ENCODE results near the gene HMGB2. TPM values are rescaled to one million over a fixed set of nuclear protein-coding genes. Genes with fewer than 3 reads are reported as not detected.

Gene HMGB2
- polyA plus RNA-seq, 3 donors = 334 to 408 (median 340) TPM

DNA sequence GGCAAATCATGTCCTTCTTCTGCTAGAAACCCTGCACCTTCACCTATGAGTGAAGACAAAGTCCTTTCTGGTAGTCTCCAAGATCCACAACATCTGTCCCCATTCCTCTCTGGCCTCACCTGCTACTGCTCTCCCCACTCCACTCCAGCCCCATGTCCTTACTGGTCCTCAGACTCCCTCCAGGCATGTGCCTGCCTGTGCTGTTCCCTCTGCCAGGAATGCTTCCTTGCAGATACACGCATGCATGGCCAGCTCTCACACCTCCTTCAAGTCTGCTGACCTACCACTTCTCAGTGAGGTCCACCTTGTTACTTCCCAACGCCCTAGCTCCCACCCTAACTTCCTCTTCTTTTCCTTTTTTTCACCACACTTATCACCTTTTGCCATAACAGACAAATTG is 18.1 kb downstream of the HMGB2 start:
- DNase-seq = no peak

DNA sequence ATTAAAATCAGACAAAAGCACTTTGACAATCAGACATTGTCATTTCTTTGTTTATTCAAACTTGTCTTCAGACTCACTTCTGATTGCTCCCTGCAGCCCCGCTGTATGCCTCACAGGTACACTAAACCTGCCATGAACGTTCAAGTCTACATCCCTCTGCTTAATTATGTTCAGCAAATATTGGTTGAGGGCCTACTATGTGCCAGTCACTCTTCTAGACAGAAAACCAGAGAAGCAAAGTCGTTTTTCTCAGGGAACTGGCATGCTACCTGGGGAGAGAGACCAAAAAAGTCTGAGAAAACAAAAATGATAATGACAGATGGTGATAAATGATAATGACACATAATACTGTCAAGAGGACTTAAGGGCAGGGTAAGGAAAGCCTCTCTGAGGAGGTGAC is 19.4 kb downstream of the HMGB2 start:
- DNase-seq = no peak

DNA sequence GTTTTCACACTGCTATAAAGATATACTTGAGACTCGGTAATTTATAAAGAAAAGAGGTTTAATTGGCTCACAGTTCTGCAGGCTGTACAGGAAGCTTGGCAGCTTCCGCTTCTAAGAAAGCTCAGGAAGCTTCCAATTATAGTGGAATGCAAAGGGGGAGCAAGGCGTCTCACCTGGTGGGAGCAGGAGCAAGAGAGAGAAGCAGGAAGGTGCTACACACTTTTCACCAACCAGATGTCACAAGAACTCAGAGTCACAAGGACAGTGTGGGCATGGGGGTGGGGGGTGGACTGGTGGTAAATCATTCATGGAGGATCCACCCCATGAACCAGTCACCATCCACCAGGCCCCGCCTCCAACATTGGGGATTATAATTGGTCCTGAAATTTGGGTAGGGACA is 22.8 kb downstream of the HMGB2 start:
- DNase-seq = no peak

DNA sequence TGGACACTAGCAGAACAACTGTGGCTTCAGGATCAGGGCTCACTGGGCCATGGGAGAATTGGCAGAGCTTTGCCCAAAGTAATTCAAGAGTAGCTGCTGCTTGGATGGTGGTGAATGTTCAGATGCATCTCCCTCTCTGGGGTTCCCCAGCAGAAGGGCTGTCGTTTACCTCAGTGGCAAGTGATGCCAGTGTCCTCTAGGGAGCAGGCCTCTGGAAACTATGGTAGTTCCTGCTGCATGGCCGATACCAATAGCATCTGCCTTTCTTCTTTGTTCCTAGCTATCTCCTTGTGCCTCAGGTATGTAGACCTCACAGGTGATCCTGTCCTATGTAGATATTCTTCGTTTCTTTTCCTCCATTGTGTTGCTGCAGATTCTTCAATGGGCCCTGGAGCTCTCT is 26.4 kb downstream of the HMGB2 start:
- no peak for DNase-seq

DNA sequence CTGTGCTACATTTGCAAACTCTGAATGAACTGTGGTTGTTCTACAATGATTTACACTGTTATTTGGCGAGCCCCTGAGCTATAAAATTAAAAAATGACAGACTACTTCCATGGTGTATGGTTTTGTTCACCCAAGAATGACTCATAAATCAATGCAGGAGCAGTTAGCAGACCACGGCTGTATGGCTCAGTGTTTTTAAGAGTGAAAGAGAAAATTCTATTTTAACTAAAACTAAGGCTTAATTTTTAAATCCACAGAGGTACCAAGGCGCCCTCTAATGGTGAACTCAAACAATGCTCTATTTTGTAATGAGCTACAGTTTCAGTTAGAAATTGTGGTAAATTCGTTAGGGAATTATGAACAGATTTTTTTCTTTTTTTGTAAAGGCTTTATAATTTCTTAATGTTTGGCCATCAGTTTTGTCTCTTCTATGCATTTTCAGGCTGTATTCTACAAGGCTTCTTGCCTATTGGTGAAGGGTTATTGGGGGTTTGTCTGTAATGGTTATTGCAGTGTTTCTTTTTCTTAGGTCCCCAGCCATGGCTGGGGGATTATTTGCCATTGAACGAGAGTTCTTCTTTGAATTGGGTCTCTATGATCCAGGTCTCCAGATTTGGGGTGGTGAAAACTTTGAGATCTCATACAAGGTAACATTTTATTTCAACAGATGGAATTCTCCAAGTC is 32.5 kb downstream of the HMGB2 start:
- DNase-seq = peak; percentile 45

DNA sequence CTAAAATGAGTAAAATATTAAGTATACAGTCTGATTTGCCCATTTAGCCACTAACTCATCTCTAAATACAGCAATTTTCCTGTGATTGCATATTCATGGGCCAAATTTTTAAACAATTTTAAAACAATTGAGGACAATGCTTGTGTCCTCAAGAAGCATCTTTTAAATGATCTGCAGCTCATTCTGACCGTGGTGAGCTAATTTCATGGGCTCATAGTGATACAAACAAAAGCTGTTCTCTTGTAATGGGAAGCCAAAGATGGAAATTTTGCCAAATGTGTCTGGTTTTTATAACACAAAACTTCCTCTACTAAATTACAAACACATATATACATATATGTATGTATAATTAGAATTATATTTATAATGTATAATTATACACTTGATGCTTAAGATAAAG is 39.7 kb downstream of the HMGB2 start:
- DNase-seq = no peak

DNA sequence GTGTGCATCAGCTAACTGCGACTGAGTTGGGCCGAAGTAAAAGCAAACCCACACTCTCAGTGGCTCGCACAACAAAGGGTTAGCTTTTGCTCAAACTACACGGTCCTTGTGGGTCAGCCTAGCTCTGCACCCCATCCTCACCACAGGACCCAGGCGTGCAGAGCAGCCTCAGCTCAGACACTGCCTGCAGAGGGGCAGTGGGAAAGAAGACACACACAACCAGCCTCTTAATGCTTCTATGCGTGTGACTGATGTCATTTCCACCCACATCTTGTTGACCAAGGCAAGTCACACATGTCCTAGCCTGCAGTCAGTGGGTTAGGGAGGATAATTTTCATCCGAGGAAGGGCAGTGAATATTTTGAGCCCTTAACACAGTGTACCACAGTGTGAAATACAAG is 40.5 kb downstream of the HMGB2 start:
- no peak for DNase-seq

DNA sequence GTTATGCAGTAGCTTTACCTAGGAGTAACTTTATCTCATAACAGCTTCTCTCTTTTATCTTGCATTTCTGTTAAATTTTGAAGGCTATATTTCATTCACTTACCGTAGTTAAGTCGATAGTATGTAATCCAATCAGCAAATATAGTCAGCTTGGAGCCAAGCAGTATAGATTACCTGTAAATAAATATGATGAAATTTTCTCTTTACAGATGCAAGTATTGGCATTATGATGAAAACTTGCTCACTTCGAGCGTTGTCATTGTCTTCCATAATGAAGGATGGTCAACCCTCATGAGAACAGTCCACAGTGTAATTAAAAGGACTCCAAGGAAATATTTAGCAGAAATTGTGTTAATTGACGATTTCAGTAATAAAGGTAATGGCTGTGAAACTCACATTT is 42.3 kb downstream of the HMGB2 start:
- DNase-seq = no peak

DNA sequence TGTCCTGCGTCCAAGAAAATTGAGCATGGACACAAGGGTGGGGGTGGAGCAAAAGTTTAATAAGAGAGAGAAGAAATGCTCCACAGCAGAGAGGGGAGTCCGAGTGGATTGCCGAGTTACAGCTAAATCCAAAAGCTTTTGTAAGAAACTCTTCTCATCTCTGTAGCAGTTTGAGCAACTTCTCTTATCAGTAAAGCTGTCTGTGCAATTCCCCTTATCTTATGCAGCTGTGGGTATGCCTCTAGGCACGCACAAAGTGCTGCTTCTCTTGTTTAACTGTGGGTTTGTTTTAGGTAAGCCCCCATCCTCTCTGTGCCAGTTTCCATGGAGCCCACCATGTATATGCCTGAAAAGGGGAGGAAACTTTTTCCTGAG is 44.8 kb downstream of the HMGB2 start:
- DNase-seq = no peak

DNA sequence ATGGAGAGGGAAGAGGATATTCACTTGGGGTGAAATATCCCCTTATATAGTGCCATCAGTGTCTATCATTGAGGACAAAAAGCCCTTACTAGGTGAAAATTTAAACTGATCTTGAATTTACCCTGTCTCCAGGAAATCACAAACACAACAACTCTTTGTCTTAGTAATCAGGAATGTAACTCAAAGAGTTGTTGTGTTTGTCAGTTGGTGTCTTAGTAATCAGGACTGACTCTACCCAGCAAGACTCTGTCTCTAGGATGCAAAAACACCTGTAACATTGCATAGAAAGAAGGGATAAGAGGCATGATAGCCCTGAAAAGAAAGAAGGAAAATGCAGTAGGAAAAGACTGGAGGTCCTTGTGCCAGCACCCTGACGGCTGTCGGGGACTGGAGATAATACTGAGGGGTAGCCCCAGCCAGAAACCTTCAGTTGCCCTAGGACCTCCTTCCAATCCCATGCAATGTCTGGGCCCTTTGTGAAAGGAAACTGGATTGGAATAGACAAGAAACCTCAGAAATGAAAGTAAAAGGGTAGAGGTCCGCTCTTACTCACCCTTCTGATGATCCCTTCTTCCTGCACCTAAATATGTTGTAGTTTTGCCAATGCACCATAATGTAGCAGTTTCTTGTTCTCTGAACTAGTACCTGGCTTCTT is 45.3 kb downstream of the HMGB2 start:
- no peak for DNase-seq

DNA sequence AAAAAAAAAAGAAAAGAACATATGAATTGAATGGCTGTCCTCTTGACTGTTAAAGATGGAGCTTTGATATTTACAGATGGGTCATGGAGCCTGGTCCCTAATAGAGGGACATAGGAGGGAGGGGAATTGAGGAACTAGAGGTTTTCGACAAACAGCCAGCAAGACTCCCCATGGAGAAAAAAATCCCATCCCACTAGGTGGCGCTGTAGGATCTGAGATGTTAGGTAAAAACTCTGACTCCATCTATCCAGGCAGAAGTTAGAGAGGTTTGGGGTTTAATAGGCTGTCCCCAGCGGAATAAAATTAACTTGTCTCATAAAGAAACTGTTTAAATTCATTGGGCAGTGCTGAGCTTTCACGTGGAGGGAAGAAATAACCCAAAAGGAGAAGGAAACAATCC is 45.9 kb downstream of the HMGB2 start:
- DNase-seq = peak; percentile 14

DNA sequence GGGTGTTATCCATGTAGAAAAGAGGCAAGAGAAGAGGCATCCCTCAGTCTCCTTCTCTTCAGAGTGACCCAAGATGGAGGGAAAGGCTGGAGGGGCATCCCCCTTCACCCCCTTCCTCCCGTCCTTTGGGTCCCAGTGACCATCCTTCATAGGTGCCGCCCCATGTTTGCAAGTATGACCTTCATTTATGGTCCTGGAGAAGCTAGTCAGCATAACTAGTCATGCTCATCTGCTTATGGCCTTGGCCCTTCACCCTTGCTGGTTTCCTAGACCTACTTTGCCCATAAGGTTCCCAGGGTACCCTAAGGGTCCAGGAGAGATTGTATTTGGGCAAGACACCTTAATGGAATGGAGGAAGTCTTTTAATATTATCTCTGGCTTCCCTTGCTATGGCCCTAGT is 46.7 kb downstream of the HMGB2 start:
- no peak for DNase-seq

DNA sequence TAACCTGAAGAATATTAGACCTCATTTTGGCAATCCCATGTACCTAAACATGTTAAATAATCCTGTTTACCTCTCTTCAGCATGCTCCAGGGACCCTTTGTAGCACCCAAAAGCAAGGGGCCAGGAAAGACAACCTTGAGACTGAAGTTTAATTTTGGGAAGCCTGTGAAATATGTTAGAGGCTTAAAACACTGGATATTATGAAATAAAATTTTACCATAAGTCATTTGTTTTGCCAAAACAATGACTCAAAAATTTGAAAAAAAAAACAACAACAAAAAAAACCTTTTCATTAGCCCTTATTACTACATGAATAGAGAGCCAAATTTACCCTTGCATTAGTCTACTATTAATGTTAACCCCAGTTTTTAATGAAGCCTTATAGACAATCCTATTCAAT is 49.7 kb downstream of the HMGB2 start:
- DNase-seq = no peak

DNA sequence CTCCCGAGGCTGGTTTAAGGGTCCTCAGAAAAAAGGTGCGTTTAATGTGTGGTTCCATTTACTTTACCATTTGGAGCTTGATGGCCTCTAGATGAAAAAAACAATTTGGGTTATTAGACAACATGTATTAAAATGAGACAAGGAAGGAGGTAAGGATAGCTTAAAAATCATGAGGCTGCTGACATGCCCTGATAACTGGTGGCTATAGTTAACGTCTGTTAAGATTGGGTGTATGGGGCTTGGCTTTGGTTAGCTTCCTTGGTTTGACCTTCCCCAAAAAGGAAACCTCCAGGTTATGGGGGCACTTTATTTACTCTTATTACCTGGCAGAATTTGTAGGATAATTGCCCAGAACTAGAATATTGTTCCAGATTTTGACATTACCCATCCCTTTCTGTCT is 51.5 kb downstream of the HMGB2 start:
- DNase-seq = no peak

DNA sequence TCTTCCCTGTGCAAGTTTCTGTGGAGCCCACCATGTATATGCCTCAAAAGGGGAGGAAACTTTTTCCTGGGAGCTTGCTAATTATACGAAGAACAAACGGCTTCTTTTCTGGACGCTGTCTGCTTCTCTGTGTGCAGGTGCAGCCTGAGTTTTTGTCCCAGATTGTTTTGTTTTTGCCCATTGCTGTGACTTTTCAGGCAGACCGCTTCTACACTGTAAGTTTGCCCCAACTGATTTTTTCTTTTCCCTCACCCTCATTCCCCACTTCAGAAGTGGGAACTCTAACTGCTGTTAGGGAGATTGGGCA is 51.9 kb downstream of the HMGB2 start:
- DNase-seq = no peak

DNA sequence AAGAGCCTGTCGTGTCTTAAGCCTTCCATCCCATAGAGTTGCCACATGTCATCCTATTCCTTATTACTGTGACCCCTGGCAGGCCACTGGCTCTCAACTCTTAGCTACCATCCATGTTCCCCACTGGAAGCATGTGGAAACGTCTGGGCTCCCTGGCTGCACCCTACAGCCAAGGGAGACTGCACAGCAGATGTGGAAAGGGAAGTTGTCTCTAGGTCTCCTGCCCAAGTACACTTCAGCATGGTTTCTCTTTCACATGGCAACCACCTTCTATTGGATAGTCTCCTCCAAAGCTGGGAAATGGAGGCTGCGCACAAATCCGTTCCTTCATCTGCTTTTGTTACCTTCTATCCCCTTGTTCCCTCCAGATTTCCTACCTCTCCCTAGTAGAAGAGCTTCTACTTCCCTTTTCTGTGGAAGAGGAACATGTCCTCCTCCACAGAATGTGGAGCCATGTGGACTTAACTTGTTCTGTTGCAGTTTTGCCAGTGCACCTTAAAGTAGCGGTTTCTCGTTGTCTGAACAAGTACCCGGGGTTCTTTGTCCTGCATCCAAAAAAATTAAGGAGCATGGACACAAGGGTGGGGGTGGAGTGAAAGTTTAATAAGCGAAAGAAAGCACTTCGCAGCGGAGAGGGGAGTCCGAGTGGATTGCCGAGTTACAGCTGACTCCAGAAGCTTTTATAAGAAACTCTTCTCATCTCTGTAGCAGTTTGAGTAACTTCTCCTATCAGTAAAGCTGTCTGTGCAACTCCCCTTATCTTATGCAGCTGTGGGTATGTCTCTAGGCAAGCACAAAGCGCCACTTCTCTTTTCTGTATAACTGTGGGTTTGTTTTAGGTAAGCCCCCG is 52.5 kb downstream of the HMGB2 start:
- DNase-seq = no peak

Other genes with a start within 250 kb of the HMGB2 start
- gene GALNT7, start 165.5 kb downstream of the HMGB2 start, polyA plus RNA-seq (ENCODE audit: insufficient read length in 3 of 3) = 10 to 100 TPM; 30.8 to 40.0 (median 37.9) TPM
- gene SAP30, start 36.6 kb upstream of the HMGB2 start, polyA plus RNA-seq (ENCODE audit: insufficient read length in 3 of 3) = 10 to 100 TPM; 10.2 to 14.8 (median 13.4) TPM
- gene SCRG1, start 64.8 kb upstream of the HMGB2 start, polyA plus RNA-seq (ENCODE audit: insufficient read length in 3 of 3) = under 1 TPM; 0.30 to 0.53 (median 0.39) TPM
- not detected for gene HAND2, start 195.9 kb upstream of the HMGB2 start, polyA plus RNA-seq (ENCODE audit: insufficient read length in 3 of 3)